ENCODE results near the gene FCAMR.

DNA sequence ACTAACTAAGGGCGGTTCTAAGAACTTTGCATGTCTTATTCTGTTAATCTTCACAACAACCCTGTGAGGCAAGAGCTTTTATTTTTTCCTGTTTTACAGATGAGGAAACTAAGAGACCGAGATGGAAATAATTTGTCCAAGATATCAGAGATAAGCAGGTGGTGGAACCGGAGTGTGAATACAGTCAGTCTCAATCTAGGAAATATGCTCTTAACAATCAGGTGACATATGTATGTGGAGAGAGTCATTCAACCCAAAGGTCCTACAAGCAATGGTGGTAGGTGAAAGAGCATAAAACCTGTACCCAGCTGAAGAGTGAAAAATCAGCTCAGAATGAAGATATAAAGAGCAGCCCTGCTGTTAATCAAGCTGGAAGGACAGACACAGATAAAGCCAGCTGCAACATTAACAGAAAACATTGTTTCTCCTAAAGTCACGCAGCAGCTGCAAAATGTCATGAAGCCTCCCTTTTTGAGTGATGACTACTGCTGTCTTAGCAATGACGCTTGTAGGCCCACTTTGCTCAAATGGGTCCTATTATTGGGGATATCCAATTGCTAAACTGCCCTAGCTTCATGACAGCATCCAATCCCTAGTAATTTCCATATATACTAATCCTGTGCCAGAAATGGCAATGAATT lies 30.5 kb upstream of the FCAMR start:
- TF ChIP-seq, protein P1, sequence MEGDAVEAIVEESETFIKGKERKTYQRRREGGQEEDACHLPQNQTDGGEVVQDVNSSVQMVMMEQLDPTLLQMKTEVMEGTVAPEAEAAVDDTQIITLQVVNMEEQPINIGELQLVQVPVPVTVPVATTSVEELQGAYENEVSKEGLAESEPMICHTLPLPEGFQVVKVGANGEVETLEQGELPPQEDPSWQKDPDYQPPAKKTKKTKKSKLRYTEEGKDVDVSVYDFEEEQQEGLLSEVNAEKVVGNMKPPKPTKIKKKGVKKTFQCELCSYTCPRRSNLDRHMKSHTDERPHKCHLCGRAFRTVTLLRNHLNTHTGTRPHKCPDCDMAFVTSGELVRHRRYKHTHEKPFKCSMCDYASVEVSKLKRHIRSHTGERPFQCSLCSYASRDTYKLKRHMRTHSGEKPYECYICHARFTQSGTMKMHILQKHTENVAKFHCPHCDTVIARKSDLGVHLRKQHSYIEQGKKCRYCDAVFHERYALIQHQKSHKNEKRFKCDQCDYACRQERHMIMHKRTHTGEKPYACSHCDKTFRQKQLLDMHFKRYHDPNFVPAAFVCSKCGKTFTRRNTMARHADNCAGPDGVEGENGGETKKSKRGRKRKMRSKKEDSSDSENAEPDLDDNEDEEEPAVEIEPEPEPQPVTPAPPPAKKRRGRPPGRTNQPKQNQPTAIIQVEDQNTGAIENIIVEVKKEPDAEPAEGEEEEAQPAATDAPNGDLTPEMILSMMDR (IDR thresholded peaks at IDR 0.05), result no peak
- TF ChIP-seq POLR2A (IDR thresholded peaks at IDR 0.05), result no peak
